ENCODE results near the gene HTT.

DNA sequence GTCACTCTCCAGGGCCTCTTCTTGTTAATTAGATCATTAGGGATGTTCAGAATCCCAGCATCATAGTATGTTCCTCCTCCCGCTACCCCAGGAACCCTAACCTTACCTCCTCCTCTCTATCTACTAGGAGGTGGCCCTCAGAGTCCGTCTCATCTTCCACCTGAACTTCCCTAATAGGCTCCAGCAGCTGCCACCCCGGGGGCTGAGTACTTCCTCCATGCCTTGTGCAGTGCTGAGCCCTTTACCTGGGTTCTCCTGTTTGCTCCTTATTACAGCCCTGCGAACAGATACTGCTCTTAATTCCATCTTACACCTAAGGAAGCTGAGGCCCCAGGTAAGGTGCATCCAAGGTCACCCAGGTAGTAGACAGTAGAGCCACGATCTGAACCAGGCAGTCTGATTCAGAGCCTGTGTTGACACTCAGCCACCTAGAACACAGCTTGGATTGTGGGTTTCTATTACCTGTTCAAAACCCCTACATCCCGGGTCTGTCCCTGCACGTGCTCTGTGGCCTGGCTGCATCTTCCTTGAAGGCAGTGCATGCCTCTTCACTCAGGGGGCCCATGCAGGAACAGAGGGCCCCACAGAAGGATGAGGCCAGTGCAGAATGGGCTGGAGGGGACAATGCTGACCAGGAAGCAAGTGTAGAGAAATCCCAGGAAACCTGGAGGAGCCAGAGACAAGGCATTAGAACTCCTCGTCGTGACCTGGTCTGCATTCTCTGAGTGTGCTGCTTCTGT is 123.1 kb downstream of the HTT start:
- no peak for TF ChIP-seq CREM (CRISPR knock-in tag; IDR thresholded peaks at IDR 0.05)
- TF ChIP-seq, protein P1, sequence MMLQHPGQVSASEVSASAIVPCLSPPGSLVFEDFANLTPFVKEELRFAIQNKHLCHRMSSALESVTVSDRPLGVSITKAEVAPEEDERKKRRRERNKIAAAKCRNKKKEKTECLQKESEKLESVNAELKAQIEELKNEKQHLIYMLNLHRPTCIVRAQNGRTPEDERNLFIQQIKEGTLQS (CRISPR knock-in tag; conservative IDR thresholded peaks at IDR 0.05): no peak
- TF ChIP-seq, protein P2, sequence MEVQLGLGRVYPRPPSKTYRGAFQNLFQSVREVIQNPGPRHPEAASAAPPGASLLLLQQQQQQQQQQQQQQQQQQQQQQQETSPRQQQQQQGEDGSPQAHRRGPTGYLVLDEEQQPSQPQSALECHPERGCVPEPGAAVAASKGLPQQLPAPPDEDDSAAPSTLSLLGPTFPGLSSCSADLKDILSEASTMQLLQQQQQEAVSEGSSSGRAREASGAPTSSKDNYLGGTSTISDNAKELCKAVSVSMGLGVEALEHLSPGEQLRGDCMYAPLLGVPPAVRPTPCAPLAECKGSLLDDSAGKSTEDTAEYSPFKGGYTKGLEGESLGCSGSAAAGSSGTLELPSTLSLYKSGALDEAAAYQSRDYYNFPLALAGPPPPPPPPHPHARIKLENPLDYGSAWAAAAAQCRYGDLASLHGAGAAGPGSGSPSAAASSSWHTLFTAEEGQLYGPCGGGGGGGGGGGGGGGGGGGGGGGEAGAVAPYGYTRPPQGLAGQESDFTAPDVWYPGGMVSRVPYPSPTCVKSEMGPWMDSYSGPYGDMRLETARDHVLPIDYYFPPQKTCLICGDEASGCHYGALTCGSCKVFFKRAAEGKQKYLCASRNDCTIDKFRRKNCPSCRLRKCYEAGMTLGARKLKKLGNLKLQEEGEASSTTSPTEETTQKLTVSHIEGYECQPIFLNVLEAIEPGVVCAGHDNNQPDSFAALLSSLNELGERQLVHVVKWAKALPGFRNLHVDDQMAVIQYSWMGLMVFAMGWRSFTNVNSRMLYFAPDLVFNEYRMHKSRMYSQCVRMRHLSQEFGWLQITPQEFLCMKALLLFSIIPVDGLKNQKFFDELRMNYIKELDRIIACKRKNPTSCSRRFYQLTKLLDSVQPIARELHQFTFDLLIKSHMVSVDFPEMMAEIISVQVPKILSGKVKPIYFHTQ (CRISPR knock-in tag; IDR thresholded peaks at IDR 0.05): no peak
- no peak for TF ChIP-seq NR3C1 (CRISPR knock-in tag; conservative IDR thresholded peaks at IDR 0.05; ENCODE audit: low read depth)
- TF ChIP-seq EMX1 (CRISPR knock-in tag; IDR thresholded peaks at IDR 0.05): no peak
- TF ChIP-seq TCF7 (CRISPR knock-in tag; IDR thresholded peaks at IDR 0.05; ENCODE audit: low read depth): no peak
- TF ChIP-seq, protein P3, sequence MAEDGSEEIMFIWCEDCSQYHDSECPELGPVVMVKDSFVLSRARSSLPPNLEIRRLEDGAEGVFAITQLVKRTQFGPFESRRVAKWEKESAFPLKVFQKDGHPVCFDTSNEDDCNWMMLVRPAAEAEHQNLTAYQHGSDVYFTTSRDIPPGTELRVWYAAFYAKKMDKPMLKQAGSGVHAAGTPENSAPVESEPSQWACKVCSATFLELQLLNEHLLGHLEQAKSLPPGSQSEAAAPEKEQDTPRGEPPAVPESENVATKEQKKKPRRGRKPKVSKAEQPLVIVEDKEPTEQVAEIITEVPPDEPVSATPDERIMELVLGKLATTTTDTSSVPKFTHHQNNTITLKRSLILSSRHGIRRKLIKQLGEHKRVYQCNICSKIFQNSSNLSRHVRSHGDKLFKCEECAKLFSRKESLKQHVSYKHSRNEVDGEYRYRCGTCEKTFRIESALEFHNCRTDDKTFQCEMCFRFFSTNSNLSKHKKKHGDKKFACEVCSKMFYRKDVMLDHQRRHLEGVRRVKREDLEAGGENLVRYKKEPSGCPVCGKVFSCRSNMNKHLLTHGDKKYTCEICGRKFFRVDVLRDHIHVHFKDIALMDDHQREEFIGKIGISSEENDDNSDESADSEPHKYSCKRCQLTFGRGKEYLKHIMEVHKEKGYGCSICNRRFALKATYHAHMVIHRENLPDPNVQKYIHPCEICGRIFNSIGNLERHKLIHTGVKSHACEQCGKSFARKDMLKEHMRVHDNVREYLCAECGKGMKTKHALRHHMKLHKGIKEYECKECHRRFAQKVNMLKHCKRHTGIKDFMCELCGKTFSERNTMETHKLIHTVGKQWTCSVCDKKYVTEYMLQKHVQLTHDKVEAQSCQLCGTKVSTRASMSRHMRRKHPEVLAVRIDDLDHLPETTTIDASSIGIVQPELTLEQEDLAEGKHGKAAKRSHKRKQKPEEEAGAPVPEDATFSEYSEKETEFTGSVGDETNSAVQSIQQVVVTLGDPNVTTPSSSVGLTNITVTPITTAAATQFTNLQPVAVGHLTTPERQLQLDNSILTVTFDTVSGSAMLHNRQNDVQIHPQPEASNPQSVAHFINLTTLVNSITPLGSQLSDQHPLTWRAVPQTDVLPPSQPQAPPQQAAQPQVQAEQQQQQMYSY (CRISPR knock-in tag; IDR thresholded peaks at IDR 0.05): no peak
- TF ChIP-seq, protein P4, sequence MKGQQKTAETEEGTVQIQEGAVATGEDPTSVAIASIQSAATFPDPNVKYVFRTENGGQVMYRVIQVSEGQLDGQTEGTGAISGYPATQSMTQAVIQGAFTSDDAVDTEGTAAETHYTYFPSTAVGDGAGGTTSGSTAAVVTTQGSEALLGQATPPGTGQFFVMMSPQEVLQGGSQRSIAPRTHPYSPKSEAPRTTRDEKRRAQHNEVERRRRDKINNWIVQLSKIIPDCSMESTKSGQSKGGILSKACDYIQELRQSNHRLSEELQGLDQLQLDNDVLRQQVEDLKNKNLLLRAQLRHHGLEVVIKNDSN (CRISPR knock-in tag; IDR thresholded peaks at IDR 0.05): no peak
- TF ChIP-seq, protein P5, sequence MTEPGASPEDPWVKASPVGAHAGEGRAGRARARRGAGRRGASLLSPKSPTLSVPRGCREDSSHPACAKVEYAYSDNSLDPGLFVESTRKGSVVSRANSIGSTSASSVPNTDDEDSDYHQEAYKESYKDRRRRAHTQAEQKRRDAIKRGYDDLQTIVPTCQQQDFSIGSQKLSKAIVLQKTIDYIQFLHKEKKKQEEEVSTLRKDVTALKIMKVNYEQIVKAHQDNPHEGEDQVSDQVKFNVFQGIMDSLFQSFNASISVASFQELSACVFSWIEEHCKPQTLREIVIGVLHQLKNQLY (CRISPR knock-in tag; IDR thresholded peaks at IDR 0.05): no peak
- TF ChIP-seq, protein P6, sequence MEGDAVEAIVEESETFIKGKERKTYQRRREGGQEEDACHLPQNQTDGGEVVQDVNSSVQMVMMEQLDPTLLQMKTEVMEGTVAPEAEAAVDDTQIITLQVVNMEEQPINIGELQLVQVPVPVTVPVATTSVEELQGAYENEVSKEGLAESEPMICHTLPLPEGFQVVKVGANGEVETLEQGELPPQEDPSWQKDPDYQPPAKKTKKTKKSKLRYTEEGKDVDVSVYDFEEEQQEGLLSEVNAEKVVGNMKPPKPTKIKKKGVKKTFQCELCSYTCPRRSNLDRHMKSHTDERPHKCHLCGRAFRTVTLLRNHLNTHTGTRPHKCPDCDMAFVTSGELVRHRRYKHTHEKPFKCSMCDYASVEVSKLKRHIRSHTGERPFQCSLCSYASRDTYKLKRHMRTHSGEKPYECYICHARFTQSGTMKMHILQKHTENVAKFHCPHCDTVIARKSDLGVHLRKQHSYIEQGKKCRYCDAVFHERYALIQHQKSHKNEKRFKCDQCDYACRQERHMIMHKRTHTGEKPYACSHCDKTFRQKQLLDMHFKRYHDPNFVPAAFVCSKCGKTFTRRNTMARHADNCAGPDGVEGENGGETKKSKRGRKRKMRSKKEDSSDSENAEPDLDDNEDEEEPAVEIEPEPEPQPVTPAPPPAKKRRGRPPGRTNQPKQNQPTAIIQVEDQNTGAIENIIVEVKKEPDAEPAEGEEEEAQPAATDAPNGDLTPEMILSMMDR (IDR thresholded peaks at IDR 0.05): no peak
- TF ChIP-seq, protein P7, sequence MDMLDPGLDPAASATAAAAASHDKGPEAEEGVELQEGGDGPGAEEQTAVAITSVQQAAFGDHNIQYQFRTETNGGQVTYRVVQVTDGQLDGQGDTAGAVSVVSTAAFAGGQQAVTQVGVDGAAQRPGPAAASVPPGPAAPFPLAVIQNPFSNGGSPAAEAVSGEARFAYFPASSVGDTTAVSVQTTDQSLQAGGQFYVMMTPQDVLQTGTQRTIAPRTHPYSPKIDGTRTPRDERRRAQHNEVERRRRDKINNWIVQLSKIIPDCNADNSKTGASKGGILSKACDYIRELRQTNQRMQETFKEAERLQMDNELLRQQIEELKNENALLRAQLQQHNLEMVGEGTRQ (CRISPR knock-in tag; IDR thresholded peaks at IDR 0.05): no peak
- TF ChIP-seq, protein P8, sequence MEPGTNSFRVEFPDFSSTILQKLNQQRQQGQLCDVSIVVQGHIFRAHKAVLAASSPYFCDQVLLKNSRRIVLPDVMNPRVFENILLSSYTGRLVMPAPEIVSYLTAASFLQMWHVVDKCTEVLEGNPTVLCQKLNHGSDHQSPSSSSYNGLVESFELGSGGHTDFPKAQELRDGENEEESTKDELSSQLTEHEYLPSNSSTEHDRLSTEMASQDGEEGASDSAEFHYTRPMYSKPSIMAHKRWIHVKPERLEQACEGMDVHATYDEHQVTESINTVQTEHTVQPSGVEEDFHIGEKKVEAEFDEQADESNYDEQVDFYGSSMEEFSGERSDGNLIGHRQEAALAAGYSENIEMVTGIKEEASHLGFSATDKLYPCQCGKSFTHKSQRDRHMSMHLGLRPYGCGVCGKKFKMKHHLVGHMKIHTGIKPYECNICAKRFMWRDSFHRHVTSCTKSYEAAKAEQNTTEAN (CRISPR knock-in tag; IDR thresholded peaks at IDR 0.05): no peak
- TF ChIP-seq ETV6 (CRISPR knock-in tag; IDR thresholded peaks at IDR 0.05): no peak
- no peak for TF ChIP-seq ZNF232 (CRISPR knock-in tag; IDR thresholded peaks at IDR 0.05)

All from WTC11 (cell line).